ENCODE results near the gene NEK7. TPM values are rescaled to one million over a fixed set of nuclear protein-coding genes. Genes with fewer than 3 reads are reported as not detected.

The NEK7 gene
- total and polyA plus RNA-seq, 9 of the 15 experiments (the other 6 are each of a cell fraction or from before 2014, with no cell fraction given) = 8.5 to 37.3 (median 27.7) TPM

DNA sequence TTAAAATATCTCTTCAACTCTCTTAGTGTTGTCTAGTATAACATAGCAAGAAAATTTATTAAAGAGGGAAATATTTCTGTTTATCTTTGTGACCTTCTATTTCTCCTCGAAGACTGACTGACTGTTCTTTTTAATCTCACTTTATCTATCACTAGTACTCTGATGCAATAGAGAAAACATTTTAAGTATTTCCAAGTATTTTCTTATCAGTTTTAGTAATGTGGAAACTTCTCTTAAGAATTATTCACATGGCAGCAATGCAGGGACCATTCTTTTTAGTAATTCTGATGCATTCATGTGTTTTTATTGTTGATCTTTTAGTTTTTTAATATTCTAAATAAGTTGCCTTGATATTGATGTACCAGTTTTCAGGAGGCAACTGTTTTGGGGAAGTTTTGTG, 115.7 kb downstream of the NEK7 start (continued):
- TF ChIP-seq, protein P1, sequence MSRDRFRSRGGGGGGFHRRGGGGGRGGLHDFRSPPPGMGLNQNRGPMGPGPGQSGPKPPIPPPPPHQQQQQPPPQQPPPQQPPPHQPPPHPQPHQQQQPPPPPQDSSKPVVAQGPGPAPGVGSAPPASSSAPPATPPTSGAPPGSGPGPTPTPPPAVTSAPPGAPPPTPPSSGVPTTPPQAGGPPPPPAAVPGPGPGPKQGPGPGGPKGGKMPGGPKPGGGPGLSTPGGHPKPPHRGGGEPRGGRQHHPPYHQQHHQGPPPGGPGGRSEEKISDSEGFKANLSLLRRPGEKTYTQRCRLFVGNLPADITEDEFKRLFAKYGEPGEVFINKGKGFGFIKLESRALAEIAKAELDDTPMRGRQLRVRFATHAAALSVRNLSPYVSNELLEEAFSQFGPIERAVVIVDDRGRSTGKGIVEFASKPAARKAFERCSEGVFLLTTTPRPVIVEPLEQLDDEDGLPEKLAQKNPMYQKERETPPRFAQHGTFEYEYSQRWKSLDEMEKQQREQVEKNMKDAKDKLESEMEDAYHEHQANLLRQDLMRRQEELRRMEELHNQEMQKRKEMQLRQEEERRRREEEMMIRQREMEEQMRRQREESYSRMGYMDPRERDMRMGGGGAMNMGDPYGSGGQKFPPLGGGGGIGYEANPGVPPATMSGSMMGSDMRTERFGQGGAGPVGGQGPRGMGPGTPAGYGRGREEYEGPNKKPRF (IDR thresholded peaks at IDR 0.05; ENCODE audit: low read depth, low read length) = no peak
- TF ChIP-seq, protein P2, sequence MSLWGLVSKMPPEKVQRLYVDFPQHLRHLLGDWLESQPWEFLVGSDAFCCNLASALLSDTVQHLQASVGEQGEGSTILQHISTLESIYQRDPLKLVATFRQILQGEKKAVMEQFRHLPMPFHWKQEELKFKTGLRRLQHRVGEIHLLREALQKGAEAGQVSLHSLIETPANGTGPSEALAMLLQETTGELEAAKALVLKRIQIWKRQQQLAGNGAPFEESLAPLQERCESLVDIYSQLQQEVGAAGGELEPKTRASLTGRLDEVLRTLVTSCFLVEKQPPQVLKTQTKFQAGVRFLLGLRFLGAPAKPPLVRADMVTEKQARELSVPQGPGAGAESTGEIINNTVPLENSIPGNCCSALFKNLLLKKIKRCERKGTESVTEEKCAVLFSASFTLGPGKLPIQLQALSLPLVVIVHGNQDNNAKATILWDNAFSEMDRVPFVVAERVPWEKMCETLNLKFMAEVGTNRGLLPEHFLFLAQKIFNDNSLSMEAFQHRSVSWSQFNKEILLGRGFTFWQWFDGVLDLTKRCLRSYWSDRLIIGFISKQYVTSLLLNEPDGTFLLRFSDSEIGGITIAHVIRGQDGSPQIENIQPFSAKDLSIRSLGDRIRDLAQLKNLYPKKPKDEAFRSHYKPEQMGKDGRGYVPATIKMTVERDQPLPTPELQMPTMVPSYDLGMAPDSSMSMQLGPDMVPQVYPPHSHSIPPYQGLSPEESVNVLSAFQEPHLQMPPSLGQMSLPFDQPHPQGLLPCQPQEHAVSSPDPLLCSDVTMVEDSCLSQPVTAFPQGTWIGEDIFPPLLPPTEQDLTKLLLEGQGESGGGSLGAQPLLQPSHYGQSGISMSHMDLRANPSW (CRISPR knock-in tag; IDR thresholded peaks at IDR 0.05) = no peak
- TF ChIP-seq, protein P3, sequence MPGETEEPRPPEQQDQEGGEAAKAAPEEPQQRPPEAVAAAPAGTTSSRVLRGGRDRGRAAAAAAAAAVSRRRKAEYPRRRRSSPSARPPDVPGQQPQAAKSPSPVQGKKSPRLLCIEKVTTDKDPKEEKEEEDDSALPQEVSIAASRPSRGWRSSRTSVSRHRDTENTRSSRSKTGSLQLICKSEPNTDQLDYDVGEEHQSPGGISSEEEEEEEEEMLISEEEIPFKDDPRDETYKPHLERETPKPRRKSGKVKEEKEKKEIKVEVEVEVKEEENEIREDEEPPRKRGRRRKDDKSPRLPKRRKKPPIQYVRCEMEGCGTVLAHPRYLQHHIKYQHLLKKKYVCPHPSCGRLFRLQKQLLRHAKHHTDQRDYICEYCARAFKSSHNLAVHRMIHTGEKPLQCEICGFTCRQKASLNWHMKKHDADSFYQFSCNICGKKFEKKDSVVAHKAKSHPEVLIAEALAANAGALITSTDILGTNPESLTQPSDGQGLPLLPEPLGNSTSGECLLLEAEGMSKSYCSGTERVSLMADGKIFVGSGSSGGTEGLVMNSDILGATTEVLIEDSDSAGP (CRISPR knock-in tag; IDR thresholded peaks at IDR 0.05) = no peak
- TF ChIP-seq RFX7 (CRISPR knock-in tag; IDR thresholded peaks at IDR 0.05) = no peak
- no peak for TF ChIP-seq ZFX (CRISPR knock-in tag; IDR thresholded peaks at IDR 0.05)
- TF ChIP-seq NFE2L1 (tag; IDR thresholded peaks at IDR 0.05; ENCODE audit: borderline replicate concordance, low read depth) = no peak
- TF ChIP-seq ZNF668 (CRISPR knock-in tag; IDR thresholded peaks at IDR 0.05) = no peak
- TF ChIP-seq ZNF232 (CRISPR knock-in tag; IDR thresholded peaks at IDR 0.05) = no peak
- TF ChIP-seq TCF7L2 (IDR thresholded peaks at IDR 0.05; ENCODE audit: low read depth, low read length) = no peak
- TF ChIP-seq NR2C1 (IDR thresholded peaks at IDR 0.05) = no peak
- no peak for TF ChIP-seq NR2C1 (tag; IDR thresholded peaks at IDR 0.05)
- TF ChIP-seq FOXK1 (CRISPR knock-in tag; IDR thresholded peaks at IDR 0.05; ENCODE audit: borderline replicate concordance) = no peak
- TF ChIP-seq ARHGAP35 (IDR thresholded peaks at IDR 0.05; ENCODE audit: partially characterized antibody) = no peak
- TF ChIP-seq, protein P4, sequence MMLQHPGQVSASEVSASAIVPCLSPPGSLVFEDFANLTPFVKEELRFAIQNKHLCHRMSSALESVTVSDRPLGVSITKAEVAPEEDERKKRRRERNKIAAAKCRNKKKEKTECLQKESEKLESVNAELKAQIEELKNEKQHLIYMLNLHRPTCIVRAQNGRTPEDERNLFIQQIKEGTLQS (IDR thresholded peaks at IDR 0.05) = peak; percentile 80
- TF ChIP-seq, protein P4 (CRISPR knock-in tag; conservative IDR thresholded peaks at IDR 0.05) = no peak
- TF ChIP-seq ZBTB7A (IDR thresholded peaks at IDR 0.05; ENCODE audit: borderline replicate concordance, control insufficient read depth, low read depth, low read length) = no peak
- TF ChIP-seq ARID1B (IDR thresholded peaks at IDR 0.05) = peak; percentile 66
- TF ChIP-seq CCAR2 (IDR thresholded peaks at IDR 0.05; ENCODE audit: low read depth, low read length) = no peak
- TF ChIP-seq, protein P5, sequence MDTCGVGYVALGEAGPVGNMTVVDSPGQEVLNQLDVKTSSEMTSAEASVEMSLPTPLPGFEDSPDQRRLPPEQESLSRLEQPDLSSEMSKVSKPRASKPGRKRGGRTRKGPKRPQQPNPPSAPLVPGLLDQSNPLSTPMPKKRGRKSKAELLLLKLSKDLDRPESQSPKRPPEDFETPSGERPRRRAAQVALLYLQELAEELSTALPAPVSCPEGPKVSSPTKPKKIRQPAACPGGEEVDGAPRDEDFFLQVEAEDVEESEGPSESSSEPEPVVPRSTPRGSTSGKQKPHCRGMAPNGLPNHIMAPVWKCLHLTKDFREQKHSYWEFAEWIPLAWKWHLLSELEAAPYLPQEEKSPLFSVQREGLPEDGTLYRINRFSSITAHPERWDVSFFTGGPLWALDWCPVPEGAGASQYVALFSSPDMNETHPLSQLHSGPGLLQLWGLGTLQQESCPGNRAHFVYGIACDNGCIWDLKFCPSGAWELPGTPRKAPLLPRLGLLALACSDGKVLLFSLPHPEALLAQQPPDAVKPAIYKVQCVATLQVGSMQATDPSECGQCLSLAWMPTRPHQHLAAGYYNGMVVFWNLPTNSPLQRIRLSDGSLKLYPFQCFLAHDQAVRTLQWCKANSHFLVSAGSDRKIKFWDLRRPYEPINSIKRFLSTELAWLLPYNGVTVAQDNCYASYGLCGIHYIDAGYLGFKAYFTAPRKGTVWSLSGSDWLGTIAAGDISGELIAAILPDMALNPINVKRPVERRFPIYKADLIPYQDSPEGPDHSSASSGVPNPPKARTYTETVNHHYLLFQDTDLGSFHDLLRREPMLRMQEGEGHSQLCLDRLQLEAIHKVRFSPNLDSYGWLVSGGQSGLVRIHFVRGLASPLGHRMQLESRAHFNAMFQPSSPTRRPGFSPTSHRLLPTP (IDR thresholded peaks at IDR 0.05; ENCODE audit: borderline replicate concordance, extremely low read depth, insufficient read length) = no peak
